Mesenteric fat pad (tissue), 1 donor: Measurements from ENCODE around the gene PAX2. TPM values are rescaled to one million over a fixed set of nuclear protein-coding genes. Genes with fewer than 3 reads are reported as not detected.

Experiments
- DNase-seq: peaks from one replicate; pipeline ENCODE4 v3.0.0-alpha.2; 2020; ENCODE audit warnings: low spot score
- total RNA-seq: library from RNA; stranded (reverse); fragmentation: NEBNext Ultra II Directional; extraction: Animal tissue kit (Norgen Biotek cat#: 25700); gene quantifications from one replicate; pipeline ENCODE4 v1.2.1, GENCODE V29; 2021
- donor health status: DM: yes; HTN: yes; CAD: no.

Gene PAX2
- total RNA-seq, 1 donor from 2014 or later: not detected

DNA sequence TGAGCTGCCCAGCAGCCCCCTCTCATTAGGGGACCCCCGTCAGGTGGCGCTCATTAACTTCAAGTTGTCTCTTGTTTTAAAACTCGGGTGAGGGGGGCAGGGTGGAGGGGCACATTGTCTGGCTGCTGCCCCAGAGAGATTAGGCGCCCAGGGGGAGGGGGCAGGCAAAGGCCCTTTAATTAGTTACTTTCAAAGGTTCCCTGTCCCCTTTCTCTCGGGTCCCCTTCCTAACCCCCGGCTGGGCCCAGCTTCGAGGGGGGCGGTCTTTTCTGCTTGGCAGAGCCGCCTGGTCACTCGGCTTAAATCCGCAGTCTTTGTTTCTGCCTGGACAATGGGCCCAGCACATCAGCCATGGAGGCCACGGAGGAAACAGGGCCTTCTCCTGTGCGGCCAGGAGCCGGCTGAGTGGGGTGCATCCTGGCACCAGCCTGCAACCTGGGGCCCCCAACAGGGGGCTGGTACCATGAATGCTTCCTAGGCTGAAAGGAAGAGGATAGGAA lies 128.5 kb downstream of the PAX2 start:
- DNase-seq: no peak

DNA sequence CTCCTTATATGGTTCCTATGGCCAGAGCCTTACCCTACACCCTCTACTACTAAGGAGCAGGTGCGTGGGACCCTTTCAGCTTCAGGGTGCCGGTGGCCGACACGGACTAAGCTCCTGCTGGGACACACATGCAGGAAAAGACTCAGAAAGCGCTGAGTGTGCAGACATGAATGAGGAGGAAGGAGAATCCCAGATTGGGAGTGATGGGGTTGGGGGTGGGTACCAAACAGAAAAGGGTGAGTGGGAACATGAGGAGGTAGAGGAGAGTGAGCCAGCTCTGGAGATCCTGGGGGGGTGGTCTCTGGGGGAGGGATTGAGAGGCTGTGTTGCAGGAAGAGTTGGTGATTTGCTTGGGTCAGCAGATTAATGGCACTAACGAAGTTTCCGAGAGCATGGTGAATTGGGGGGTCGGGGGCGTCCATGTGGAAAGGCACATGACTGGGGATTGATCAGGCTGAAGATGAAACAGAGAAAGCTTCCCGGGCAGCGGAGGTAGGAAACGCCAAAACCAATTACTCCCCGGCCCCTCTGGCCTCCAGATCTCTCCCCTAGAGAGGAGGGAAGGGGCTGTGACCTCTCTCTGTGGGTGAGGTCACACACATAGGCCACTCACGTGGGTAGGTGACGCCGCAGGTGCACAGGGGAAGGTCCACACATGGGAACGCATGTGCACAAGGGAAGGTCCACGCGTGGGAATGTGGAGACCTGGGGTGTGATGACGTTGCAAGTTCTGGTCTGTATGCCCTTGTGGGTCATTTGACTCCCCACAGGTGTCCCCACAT lies 129.5 kb downstream of the PAX2 start:
- no peak for DNase-seq

DNA sequence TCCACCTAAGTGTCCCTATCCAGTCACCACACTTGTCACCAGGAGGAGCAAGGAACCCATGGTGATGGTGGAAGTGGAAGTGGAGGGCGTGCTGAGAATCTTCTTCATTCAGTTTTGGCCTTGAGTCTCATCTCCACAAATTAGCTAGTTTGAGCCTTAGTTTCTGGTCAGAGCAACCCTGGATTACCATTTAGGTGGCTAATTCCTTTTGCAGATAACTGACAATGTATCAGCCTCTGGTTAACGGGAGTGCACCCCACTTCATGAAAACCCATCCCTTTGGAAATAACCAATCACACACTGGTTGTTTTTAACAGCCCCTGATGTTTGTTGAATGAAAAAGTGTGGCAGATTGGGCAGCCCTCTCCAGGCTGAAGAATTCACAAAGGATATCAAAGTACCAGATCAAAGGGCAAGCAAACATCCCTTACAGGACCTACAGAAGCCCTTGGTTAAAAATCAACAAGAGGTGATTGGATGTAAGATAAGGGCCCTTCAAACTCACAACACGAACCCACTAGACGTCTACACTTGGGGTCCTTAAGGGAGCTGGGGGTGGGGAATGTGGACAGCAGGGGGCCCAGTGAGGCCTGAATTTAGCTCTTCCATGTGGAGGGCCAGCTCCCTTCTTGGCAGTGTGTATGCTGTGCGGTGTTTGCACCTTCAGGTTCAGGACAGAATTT lies 130.2 kb downstream of the PAX2 start:
- DNase-seq: no peak

DNA sequence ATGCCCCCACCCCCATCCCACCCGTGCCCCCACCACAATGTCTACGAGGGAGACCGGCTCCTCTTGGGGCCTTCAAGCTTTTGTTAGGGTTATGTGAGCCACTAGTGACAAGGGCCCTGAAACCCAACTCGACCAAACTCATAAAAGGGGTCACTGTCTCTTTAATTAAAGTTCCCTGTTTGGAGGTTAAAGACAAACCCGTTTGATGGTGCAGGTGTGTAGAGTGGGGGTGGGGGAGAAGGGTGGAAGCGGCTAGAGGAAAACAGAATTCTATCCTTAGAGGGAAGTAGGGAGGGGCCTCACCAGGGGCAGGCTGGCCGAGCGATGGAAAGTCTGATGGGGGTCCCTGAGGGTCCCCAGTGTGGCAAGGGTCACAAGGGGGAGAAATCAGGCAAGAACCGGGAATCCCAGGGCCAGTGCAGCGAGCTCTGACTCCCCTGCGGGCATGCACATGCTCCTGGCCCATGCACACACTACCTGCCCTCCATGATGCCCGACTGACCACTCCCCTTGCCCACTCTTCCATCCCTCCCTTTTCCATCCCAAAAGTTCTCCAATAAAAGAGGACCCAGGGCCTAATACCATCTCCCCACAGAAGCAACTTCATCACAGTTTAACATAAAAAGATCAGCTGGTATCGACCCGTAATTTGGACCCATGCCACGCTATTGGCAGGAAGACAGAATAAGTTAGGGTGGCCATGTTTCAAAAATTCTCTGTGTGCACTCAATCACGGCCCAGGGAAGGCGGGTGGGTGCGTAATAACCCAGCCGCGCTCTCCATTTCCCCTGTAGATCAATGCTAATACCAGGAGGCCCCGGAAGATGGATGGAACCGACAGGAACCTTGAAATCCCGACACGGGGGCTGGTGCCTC lies 131.4 kb downstream of the PAX2 start:
- no peak for DNase-seq

DNA sequence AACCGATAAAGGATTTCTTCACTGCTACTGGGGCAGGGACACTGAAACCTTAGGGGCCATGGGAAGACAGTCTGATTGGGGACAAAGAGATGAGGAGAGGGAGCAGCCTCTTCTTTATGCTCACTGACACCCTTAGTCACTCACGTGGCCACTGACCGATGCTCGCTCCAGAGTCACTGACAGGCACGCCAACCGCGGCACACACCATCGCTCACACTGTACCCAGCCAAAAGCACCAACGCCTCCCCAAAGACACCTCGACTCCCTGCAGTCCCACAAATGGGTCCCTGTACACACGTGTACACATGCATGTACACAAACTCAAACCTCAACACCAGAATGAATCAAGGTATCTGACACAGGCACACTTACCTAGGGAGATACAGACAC lies 132.1 kb downstream of the PAX2 start:
- DNase-seq: no peak

DNA sequence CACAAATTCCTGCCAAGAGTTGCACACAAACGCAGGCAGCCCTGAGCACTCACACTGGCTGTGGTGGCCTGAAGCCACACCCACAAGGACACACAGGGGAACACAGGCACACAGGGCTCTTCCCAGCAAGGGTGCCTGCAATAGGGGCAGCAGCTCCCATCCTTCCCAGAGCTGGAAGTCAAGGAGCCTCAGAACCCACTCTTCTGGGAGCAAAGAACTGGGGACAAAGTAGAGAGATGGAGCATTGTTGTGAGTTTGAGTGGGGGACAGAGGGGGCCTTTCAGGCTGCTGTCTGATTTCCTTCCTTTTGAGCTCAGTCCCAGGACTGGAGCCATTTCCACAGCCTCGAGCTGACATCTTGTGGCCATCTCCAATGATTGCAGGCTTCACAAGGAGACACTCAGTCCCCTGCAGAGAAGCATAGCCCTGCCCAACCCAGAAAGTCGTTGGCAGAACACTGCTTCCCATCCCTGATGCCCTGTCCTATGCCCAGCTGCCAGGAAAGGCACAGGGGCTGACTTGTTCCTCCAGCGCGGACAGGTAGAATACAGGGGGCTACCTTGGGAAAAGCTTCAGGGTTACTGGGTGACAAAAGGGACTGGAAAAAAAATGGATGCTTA lies 133.0 kb downstream of the PAX2 start:
- DNase-seq: no peak

Other genes with a start within 250 kb of the PAX2 start
- gene SEC31B, start 225.7 kb upstream of the PAX2 start, total RNA-seq: 9.8 TPM
- gene NDUFB8, start 215.7 kb upstream of the PAX2 start, total RNA-seq: 123 TPM
- gene HIF1AN, start 209.6 kb upstream of the PAX2 start, total RNA-seq: 29.2 TPM
- gene SLF2, start 167.4 kb downstream of the PAX2 start, total RNA-seq: 18.4 TPM
- 1.4 TPM for gene SEMA4G, start 223.9 kb downstream of the PAX2 start, total RNA-seq
- 61.7 TPM for gene MRPL43, start 241.9 kb downstream of the PAX2 start, total RNA-seq
- gene TWNK, start 242.0 kb downstream of the PAX2 start, total RNA-seq: 7.5 TPM